Endometrium (tissue), 2 donors: ENCODE results near the gene GAS2L3.
"Not testable (repeated sequence)": the region's sequence is repeated elsewhere in the genome, so short reads cannot be mapped to it uniquely, and the experiment has no call there.

Source experiments
- FAIRE-seq: peaks from 2 replicates; lab custom pipeline; 2012; peaks lifted over from hg19 to GRCh38; lab: Jason Lieb, UNC
- donor health status: control.
- donor health status: control.

GAS2L3 gene

GRCh38 chr12:100574187-100575074 is 947 bp downstream of the GAS2L3 start:
- no peak for FAIRE-seq

GRCh38 chr12:100576331-100577036 is 3.0 kb downstream of the GAS2L3 start:
- no peak for FAIRE-seq

- no peak for FAIRE-seq
Observed at GRCh38 chr12:100578923-100579322, 5.4 kb downstream of the GAS2L3 start.

GRCh38 chr12:100579844-100580243 is 6.4 kb downstream of the GAS2L3 start:
- no peak for FAIRE-seq

GRCh38 chr12:100584256-100584655 is 10.8 kb downstream of the GAS2L3 start:
- no peak for FAIRE-seq

GRCh38 chr12:100591979-100592378 is 18.5 kb downstream of the GAS2L3 start:
- FAIRE-seq, result no peak

- no peak for FAIRE-seq
Observed at GRCh38 chr12:100593490-100593889, 20.0 kb downstream of the GAS2L3 start.

- FAIRE-seq, result no peak
Observed at GRCh38 chr12:100601626-100602025, 28.1 kb downstream of the GAS2L3 start.

- not testable (repeated sequence) for FAIRE-seq
Observed at GRCh38 chr12:100602997-100603396, 29.5 kb downstream of the GAS2L3 start.

GRCh38 chr12:100608776-100609175 is 35.3 kb downstream of the GAS2L3 start:
- FAIRE-seq, result no peak

GRCh38 chr12:100610666-100611430 is 37.4 kb downstream of the GAS2L3 start:
- FAIRE-seq, result no peak

- no peak for FAIRE-seq
Observed at GRCh38 chr12:100612606-100613005, 39.1 kb downstream of the GAS2L3 start.

GRCh38 chr12:100624571-100624970 is 51.1 kb downstream of the GAS2L3 start:
- FAIRE-seq, result no peak

GRCh38 chr12:100632445-100632892 is 59.0 kb downstream of the GAS2L3 start:
- no peak for FAIRE-seq

GRCh38 chr12:100633082-100633785 is 59.8 kb downstream of the GAS2L3 start:
- not testable (repeated sequence) for FAIRE-seq

- no peak for FAIRE-seq
Observed at GRCh38 chr12:100643246-100643645, 69.8 kb downstream of the GAS2L3 start.

GRCh38 chr12:100646896-100647295 is 73.4 kb downstream of the GAS2L3 start:
- FAIRE-seq, result no peak

GRCh38 chr12:100651108-100651507 is 77.6 kb downstream of the GAS2L3 start:
- no peak for FAIRE-seq

- no peak for FAIRE-seq
Observed at GRCh38 chr12:100651694-100652093, 78.2 kb downstream of the GAS2L3 start.

GRCh38 chr12:100652488-100652887 is 79.0 kb downstream of the GAS2L3 start:
- FAIRE-seq, result no peak

- FAIRE-seq, result no peak
Observed at GRCh38 chr12:100656141-100656540, 82.7 kb downstream of the GAS2L3 start.

GRCh38 chr12:100656856-100657255 is 83.4 kb downstream of the GAS2L3 start:
- FAIRE-seq, result no peak
